Neural cell (in vitro differentiated cells): ENCODE data around the gene DGKZ.

Experiments
- EP300 ChIP-seq: fragments of 450-650 bp; conservative IDR thresholded peaks from 2 replicates; pipeline ENCODE4 v1.6.1; 2014; ENCODE audit warnings: antibody characterized with exemption, mild to moderate bottlenecking, moderate library complexity; ENCODE audit not compliant: poor library complexity, severe bottlenecking
- TF ChIP-seq, protein P1 (sequence below): fragments of 450-650 bp; IDR thresholded peaks from 2 replicates; pipeline ENCODE4 v1.5.1; 2014; ENCODE audit warnings: antibody characterized with exemption, mild to moderate bottlenecking, moderate library complexity; ENCODE audit not compliant: poor library complexity, severe bottlenecking

DNA sequence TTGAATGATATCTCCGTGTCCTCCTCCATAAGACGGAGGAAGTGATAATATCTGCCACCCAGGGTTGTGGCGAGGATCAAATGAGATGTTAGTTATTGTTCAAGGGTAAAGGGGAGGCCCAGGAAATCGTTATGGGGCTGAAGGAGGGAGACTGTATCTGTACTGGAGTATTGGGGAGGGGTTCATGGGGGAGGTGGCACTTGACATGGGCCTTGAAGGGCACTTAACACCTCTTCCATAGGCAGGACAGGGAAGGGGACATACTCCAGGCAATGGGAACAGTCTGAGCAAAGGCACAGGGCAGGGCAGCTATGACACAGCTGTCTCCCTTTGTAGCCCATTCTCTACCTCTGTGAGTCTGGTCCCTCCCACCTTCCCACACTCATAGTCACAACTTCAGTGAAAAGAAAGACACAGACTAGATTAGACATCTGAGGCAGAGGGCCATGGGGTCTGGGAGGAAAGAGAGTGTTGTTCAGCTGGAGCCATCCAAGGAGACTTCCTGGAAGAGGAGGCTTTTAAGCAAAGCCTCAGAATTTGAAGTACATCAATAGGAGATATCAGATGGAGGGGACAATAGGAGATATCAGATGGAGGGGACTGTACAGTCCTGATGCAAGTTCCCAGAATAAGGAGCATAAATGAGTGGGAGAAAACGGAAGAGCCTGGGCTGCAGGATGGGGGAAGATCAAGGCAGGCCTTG lies 15.8 kb upstream of the DGKZ start:
- TF ChIP-seq, protein P1, sequence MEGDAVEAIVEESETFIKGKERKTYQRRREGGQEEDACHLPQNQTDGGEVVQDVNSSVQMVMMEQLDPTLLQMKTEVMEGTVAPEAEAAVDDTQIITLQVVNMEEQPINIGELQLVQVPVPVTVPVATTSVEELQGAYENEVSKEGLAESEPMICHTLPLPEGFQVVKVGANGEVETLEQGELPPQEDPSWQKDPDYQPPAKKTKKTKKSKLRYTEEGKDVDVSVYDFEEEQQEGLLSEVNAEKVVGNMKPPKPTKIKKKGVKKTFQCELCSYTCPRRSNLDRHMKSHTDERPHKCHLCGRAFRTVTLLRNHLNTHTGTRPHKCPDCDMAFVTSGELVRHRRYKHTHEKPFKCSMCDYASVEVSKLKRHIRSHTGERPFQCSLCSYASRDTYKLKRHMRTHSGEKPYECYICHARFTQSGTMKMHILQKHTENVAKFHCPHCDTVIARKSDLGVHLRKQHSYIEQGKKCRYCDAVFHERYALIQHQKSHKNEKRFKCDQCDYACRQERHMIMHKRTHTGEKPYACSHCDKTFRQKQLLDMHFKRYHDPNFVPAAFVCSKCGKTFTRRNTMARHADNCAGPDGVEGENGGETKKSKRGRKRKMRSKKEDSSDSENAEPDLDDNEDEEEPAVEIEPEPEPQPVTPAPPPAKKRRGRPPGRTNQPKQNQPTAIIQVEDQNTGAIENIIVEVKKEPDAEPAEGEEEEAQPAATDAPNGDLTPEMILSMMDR, result no peak
- TF ChIP-seq EP300, result no peak
